Cerebellar cortex (tissue), 1 donor: ENCODE data around the gene LPAR5.

ENCODE experiments used
- DNase-seq: peaks from one replicate; pipeline ENCODE4 v3.0.0-alpha.2; 2015; ENCODE audit warnings: low spot score

Gene LPAR5

GRCh38 chr12:6638305-6638704, 2.5 kb upstream of the LPAR5 start:
- DNase-seq = no peak

- DNase-seq = no peak
Measured at GRCh38 chr12:6635375-6635855, 344 bp downstream of the LPAR5 start.

DNA sequence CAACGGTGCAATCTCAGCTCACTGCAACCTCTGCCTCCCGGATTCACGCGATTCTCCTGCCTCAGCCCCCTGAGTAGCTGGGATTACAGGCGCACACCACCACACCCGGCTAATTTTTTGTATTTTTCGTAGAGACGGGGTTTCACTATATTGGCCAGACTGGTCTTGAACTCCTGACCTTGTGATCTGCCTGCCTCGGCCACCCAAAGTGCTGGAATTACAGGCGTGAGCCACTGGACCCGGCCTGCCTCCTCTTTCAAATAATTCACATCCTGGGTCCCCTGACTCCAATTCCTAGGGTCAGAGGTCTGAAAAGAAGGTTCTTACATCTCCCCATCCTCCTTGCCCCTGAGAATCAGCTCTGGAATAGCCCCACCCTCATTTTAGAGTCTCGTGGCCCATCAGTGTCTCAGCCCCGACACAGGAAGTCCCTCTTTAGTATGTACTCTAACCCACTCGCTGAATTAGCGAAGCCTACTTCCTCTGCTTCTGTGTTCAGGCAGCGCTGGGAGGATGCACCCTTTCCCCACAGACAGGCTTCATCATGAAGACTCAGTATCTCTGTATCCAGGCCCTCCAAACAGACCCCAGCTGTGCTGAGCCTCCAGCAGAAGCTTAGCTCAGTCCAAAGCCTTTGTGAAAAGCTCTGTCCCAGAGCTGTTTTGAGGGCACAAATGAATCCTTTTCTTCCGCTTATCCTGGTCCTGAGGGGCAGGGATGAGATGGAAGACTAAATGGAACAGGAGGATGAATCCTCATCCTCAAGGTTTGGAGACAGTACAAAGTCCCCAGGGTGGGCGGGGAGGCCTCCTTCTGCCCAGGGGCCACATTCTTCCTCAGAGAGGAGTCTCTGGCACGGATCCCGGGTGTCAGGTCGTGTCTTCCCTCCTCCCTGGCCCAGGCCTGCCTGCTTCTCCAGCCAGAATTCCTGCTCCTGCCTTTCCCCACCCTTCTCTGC, 3.5 kb downstream of the LPAR5 start:
- DNase-seq = peak; percentile 50

- no peak for DNase-seq
Measured at GRCh38 chr12:6631549-6631961, 4.2 kb downstream of the LPAR5 start.

DNA sequence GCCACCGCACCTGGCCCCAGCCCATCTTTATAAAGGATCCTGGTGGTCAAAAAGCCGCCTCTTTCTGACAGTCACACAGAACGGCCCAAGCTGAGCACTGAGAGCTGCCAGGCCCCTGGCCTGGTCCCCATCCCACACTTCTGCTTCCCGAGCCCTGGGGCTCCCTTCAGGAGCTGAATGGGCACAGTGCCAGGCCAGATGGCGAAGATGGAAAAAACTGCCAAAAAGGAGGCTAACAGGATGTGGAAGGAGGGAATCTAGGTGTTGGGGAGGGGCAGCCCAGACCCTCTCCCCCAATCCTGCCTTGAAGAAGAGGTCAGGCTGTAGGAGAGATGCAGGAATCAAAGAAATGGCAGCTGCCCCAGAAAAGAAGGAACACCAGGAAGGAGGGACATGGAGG, 5.0 kb downstream of the LPAR5 start:
- DNase-seq = peak; percentile 70

- DNase-seq = no peak
Measured at GRCh38 chr12:6627616-6628015, 8.1 kb downstream of the LPAR5 start.

- no peak for DNase-seq
Measured at GRCh38 chr12:6626654-6627283, 9.0 kb downstream of the LPAR5 start.

DNA sequence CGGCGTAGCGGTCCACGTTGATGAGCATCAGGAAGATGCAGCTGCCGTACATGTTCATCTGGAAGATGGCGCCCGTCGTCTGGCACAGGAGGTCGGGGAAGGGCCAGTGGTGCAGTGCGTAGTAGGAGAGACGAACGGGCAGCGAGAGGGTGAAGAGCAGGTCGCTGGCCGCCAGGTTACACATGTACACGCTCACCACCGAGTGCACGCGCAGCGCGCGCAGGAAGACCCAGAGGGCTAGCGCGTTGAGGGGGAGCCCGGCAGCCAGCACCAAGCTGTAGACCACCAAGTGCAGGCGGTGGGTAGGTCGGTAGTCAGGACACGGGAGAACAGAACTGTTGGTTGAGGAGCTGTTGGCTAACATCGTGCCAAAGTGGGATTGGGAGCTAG, 14.9 kb downstream of the LPAR5 start:
- DNase-seq = no peak

DNA sequence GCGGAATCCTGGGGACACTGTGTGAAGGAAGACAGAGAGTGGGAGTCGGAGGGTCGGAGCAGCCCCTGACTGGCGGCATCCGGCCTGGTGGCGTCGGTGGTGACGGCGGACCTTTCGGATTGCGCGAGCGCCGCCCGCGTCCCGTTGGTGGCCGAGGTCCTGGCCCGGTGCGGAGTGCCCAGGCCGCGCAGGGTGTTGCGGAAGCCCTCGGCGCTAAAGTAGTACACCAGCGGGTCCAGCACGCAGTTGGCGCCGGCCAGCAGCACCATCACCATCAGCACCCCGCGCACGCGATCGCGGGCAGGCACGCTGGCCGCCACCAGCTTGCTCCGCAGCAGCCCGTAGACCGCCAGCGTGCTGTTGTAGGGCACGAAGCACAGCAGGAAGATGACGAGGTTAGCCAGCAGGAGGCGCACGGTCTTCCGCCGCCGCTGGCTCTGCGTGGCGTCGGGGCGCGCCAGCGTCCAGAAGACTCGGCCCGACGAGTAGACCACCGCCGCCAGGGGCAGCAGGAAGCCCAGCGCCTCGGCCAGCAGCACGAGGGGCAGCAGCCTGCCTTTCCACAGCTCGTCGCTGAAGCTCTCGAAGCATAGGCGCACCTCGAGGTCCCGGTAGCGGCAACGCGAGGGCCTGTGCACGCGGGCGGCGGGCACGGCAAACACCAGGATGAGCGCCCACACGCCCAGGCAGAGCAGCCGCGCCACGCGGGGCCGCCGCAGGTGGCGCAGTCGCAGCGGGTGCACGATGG, 15.4 kb downstream of the LPAR5 start:
- DNase-seq = no peak

DNA sequence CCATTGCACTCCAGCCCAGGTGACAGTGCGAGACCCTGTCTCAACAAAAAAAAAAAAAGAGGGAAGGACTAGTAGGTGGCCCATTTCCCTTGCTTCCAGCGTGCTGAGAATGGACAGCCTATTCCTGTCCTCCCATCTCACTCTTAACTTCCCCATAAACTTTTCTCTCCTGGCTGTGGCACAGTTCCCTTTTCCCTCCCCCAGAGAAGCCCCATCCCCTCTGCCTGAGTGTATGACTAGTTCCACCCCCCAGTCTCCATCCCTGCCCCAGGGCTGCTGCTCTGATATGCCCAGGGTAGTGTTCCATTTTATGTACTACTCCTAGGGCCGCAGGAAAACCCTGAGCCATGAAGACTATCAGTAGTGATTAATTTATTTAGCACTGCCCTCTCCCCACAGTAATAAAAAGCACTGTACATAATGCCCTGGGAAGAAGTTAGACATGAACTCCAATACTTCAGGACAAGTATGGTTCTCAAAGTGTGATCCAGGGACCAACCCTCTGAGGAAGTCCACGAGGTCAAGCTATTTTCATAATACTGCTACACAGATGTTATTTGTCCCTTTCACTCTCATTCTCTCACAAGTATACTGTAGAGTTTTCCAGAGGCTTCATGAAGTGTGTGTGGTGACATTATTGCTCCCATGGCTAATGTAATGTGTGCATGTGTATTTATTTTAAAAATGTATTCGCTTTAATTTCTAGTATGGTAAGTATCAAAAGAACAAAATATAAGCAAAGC, 17.1 kb downstream of the LPAR5 start:
- DNase-seq = no peak

- DNase-seq = peak; percentile 60
Measured at GRCh38 chr12:6615802-6616201, 20.0 kb downstream of the LPAR5 start.

DNA sequence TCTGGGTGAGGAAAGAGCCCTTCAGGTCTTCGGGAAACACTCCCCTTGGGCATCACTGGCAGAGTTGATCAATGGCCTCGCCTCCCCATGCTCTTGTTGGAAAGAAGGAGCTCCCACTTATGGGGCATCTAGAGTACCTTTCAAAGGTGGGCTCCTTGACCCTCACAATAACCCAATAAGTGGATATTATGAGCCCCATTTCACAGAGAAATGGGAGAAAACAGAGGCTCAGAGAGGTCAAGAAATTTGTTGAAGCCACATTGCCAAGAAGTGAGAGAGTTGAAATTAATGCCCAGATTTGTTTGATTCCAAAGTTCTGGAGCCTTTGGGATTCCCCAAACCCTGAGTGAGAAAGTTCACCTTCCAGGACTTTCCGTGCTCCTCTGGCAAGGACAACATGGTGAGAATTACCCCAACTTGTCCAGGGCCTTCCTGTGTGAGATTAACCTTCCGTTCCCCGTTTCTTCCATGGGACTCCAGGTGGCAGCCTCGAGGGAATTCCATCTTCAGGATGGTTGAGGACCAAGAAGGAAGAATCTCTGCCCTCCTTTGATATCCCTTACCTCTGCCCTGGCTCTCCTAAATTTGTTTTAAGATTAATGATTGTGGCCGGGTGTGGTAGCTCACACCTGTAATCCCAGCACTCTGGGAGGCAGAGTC, 21.1 kb downstream of the LPAR5 start:
- DNase-seq = peak; percentile 62

DNA sequence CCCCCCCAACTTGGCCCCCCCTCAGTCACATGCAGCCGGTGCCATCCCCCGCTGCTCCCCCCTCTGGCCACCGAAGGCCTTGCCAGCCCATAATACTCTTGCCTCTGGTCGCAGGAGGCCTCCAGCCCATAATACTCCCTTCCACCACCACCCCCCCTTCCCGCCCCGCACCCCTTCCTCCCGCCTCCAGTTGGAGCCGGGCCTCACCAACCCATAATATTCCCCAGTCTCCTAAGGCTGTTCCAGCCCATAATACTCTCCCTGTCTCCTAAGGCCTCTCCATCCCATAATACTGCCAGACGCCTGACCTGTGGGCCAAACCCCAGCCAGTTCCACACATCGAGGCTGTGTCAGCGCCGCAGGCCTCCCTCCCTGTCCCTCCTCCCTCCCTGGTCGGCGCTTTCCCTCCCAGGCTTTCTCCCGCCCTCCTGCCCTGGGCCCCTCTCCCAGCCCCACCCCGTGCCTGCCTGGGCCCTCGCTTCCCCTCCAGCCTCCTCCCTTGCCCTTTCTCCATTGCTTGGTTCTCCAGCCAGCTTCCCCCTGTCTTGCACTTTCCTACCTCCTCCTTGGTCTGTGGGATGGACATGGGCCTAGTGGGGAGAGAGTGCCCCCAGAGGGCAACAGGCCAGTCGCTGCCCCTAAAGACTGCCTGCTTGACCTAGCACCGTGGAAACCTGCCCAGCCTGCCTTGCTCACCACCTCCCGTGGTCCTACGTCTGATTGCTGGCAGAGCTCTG, 21.8 kb downstream of the LPAR5 start:
- DNase-seq = peak; percentile 99

DNA sequence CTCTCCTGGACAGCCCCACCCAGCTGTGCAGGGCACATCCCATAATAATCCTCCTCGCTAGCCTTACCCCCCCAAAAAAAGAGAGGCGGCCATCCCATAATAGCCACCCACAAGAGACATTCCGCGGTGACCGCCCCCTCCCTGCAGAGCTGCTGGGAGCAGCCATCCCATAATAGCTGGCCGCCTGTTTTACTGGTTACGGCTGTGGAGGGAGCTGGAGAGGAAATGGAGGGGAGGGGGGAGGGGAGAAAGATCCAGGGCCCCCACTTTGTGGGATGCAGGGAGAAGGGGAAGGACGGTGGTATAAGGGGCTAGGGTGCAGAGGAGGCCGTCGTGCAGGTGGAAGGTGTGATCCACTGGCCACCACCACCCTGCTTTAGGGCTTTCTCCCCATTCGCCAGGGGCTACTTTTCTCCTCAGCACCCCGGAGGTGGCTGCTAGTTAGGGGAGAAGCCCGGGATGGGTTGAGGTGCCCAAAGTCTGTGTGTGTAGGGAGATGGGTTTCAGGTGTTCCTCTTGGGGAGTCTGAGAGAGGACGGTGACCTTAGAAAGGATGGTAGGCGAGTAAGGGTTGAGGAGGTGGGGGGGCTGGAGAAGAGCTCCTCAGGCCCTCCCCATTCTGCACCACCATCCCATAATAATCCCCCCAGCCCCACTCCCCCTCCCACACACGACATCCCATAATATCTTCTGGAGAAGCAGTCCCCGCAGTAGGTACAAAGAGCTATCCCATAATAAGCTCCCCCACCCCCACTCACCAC, 22.6 kb downstream of the LPAR5 start:
- peak; percentile 81 for DNase-seq

DNA sequence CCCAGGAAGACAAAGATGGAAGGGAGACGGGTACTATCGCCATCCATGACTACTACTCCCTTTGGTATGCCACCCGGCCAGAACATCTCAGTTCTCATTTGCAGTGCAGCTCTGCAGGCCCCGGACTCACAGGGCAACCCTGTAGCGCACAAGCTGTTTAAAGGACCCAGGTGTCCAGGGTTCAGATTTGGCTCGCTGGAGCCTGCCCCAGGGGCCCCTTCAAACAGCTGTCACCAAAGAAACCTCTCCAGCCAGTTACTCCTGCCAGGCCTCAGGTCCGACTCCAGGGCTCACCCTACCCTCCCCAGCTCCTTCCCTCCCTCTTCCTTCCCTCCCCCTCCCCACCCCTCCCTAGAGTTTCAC, 23.1 kb downstream of the LPAR5 start:
- no peak for DNase-seq

GRCh38 chr12:6612247-6612646, 23.5 kb downstream of the LPAR5 start:
- peak; percentile 50 for DNase-seq

DNA sequence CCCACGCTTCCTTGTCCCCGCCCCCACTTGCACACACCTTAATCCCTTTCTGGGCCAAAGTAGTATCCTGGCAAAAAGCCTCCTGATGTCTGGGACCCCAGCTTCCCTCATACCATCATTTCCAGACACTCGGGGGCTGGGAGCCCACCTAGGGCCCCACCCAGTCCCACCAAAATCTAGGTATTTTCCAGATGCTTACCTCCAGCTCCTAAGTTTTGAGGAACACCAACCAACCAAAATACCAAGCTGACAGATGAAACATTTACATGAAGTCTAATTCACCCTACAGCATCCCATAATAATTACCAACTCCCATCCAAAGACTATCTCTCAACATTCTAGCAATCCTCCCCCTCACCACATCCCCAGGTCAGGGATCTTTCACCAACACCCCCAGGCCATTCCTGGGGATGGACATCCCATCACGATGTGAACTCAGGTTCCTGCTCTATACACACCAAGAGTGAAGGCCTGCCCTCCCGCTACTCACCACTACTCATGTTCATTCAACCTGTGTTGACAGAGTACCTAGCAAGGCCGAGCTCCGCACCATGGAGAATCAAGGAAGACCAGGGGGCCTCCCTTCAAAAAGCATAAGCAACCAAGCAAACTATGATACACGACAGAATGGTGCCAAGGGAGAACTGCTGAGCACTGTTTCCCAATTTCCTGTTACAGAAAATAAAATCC, 27.0 kb downstream of the LPAR5 start:
- DNase-seq = peak; percentile 85

GRCh38 chr12:6607751-6608591, 27.8 kb downstream of the LPAR5 start:
- DNase-seq = peak; percentile 92
